HCT116 (cell line): Measurements from ENCODE around the gene ELFN1. TPM values are rescaled to one million over a fixed set of nuclear protein-coding genes. Genes with fewer than 3 reads are reported as not detected.

ENCODE experiments used
- ATAC-seq: fragments of 200-7000 bp; cut with Tn5 transposase; 2 replicates; pipeline ENCODE4 v1.9.1; 2020; ENCODE audit warnings: mild to moderate bottlenecking, moderate library complexity
- BruUV-seq: library from RNA; stranded (reverse); fragments of 400-500 nt; replicated peaks from 2 replicates; lab custom pipeline; 2021; lab: Mats Ljungman, UMichigan
- CTCF ChIA-PET: fragments of 300-600 bp; sonication (Branson Sonifier 250); formaldehyde crosslinking; loops from one replicate; lab custom pipeline; 2021; ENCODE audit warnings: antibody characterized with exemption; lab: Charles Lee
- POLR2A ChIA-PET: fragments of 300-600, 350-600 bp; sonication (Branson Sonifier 250); formaldehyde crosslinking; loops from one replicate; lab custom pipeline; 2021; ENCODE audit warnings: antibody characterized with exemption; lab: Charles Lee
- RAD21 ChIA-PET, 2 experiments: fragments of 300-600 bp; sonication (Branson Sonifier 250); formaldehyde crosslinking; loops; one replicate each; lab custom pipeline; 2023; ENCODE audit warnings: low total read pairs in 2 of 2; ENCODE audit not compliant: uncharacterized antibody in 2 of 2, unreplicated experiment in 2 of 2, low non-redundant PET in 1 of 2; lab: Charles Lee
- DNase-seq: peaks from one replicate; pipeline ENCODE4 v3.0.0-alpha.2; 2010; ENCODE audit warnings: low read depth, low spot score
- H2AFZ ChIP-seq: fragments of 200-600 bp; shearing (Covaris generic), sonication (generic); 2 replicates; pipeline ENCODE4 v1.6.1; 2017; ENCODE audit warnings: low read depth, mixed run types, mixed read lengths, antibody characterized with exemption, low read length; ENCODE audit not compliant: poor library complexity, severe bottlenecking
- H3K27ac ChIP-seq: 2 replicates; pipeline ENCODE4 v1.5.1; 2012; ENCODE audit warnings: low read depth, low read length
- H3K27me3 ChIP-seq: fragments of 200-600 bp; sonication (generic); 2 replicates; pipeline ENCODE4 v1.6.1; 2016; ENCODE audit warnings: mixed run types, low read length, mixed read lengths; ENCODE audit not compliant: insufficient read depth
- H3K36me3 ChIP-seq, 2 experiments: fragments of 200-500 bp in 1 of 2; fragments of 200-600 bp in 1 of 2; sonication (Bioruptor generic) in 1 of 2; sonication (generic) in 1 of 2; 2 replicates each; pipeline versions ENCODE4 v1.5.1 to v1.6.1; 2014 to 2016; ENCODE audit warnings: low read length in 2 of 2, inconsistent platforms in 1 of 2, mixed read lengths in 1 of 2, mixed run types in 1 of 2; ENCODE audit not compliant: insufficient read depth in 2 of 2, control insufficient read depth in 1 of 2
- H3K4me1 ChIP-seq, 2 experiments: fragments of 200-600 bp in 1 of 2; sonication (generic) in 1 of 2; 2 replicates each; pipeline versions ENCODE4 v1.5.1 to v1.6.1; 2012 to 2017; ENCODE audit warnings: low read length in 2 of 2, inconsistent platforms in 1 of 2, mild to moderate bottlenecking in 1 of 2, mixed read lengths in 1 of 2, mixed run types in 1 of 2, moderate library complexity in 1 of 2; ENCODE audit not compliant: insufficient read depth in 2 of 2, control insufficient read depth in 1 of 2
- H3K4me2 ChIP-seq: fragments of 200-600 bp; sonication (generic); 2 replicates; pipeline ENCODE4 v1.6.1; 2017; ENCODE audit warnings: mixed run types, low read length, mixed read lengths
- H3K4me3 ChIP-seq, 2 experiments: fragments of 200-600 bp in 1 of 2; sonication (generic) in 1 of 2; replicated peaks in 1 of 2; 2 replicates each; pipeline ENCODE4 v1.5.1; 2011 to 2016; ENCODE audit warnings: low read length in 2 of 2, control low read depth in 1 of 2, low read depth in 1 of 2, mild to moderate bottlenecking in 1 of 2, mixed read lengths in 1 of 2, mixed run types in 1 of 2
- H3K79me2 ChIP-seq: fragments of 200-600 bp; sonication (generic); 2 replicates; pipeline ENCODE4 v1.6.1; 2017; ENCODE audit warnings: mild to moderate bottlenecking, mixed run types, low read length, moderate library complexity, mixed read lengths; ENCODE audit not compliant: insufficient read depth
- H3K9ac ChIP-seq: fragments of 200-600 bp; sonication (generic); 2 replicates; pipeline ENCODE4 v1.6.1; 2016; ENCODE audit warnings: low read length, mixed read lengths
- H3K9me2 ChIP-seq: fragments of 200-600 bp; sonication (generic), shearing (Covaris generic); 2 replicates; pipeline ENCODE4 v1.6.1; 2017; ENCODE audit warnings: mixed run types, mild to moderate bottlenecking, moderate library complexity; ENCODE audit not compliant: insufficient read depth
- H3K9me3 ChIP-seq, 2 experiments: fragments of 200-500 bp in 1 of 2; fragments of 200-600 bp in 1 of 2; sonication (Bioruptor generic) in 1 of 2; sonication (generic) in 1 of 2; 2 replicates each; pipeline ENCODE4 v1.6.1; 2014 to 2017; ENCODE audit warnings: low read length in 2 of 2, mixed read lengths in 2 of 2, inconsistent platforms in 1 of 2, low read depth in 1 of 2, mild to moderate bottlenecking in 1 of 2, mixed run types in 1 of 2, moderate library complexity in 1 of 2; ENCODE audit not compliant: control insufficient read depth in 1 of 2, insufficient read depth in 1 of 2
- H4K20me1 ChIP-seq: fragments of 200-600 bp; sonication (generic), shearing (Covaris generic); 2 replicates; pipeline ENCODE4 v1.6.1; 2017; ENCODE audit warnings: mixed run types, mild to moderate bottlenecking, moderate library complexity; ENCODE audit not compliant: insufficient read depth
- POLR2A ChIP-seq: IDR thresholded peaks from 2 replicates; pipeline ENCODE4 v1.7.0; 2011; ENCODE audit warnings: borderline replicate concordance; ENCODE audit not compliant: insufficient read depth, insufficient read length; ENCODE audit errors: extremely low read depth
- RAD21 ChIP-seq: IDR thresholded peaks from 2 replicates; pipeline ENCODE4 v1.6.1; 2012; ENCODE audit warnings: low read depth, mild to moderate bottlenecking
- SIN3A ChIP-seq: IDR thresholded peaks from 2 replicates; pipeline ENCODE4 v1.6.1; 2012; ENCODE audit warnings: low read depth
- SP1 ChIP-seq: IDR thresholded peaks from 2 replicates; pipeline ENCODE4 v1.6.1; 2012; ENCODE audit warnings: low read depth
- SRF ChIP-seq: IDR thresholded peaks from 2 replicates; pipeline ENCODE4 v1.6.1; 2012; ENCODE audit warnings: low read depth
- intact Hi-C: fragments of 100-400 bp; cut with micrococcal nuclease; formaldehyde crosslinking; loops from 2 replicates; pipeline ENCODE4 v1.10.0; 2022
- total RNA-seq: library from RNA; stranded (reverse); gene quantifications from one replicate; pipeline ENCODE4 v1.2.1, GENCODE V29; 2021; ENCODE audit not compliant: unreplicated experiment

The ELFN1 gene
- total RNA-seq, 1 experiment from 2014 or later, result 4.4 TPM

DNA sequence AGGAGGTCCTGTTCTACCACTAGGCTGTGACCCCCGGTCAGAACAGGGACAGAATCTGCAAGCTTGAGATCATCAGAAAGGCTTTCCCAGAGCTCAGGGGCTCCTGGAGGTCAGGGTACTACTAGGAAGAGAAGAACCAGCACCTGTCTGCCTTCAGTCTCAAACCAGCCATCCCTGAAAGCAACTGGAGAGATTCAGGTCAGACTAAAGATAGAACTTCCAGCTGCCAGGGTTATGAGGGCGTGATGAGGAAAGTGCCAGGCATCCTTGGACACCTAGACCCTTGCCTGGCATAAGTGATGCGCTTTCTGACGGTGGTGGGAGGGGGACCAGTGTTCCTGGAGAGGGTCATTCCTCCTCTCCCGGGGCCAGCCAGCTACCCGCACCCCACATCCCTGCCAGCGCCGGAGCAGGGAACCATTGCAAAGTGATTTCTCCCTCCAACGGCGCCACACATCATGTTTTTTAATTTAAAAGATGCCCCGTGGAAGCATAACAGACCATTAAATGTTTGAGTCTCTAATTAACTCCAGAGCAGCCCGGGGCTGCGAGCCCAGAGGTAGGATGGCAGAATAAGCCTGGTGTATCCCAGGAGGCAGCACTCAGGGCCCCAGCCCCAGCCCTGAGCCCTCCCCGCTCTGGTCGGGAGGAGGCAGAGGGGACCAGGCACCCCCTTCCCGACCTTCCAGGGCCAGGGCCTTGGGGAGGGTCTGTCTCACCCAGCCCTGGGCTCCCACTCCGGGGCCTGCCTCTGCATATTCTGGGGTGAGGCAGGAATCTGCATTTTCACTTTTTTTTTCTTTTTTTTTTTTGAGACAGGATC is 64.0 kb downstream of the ELFN1 start:
- no peak overlapping the region for H3K4me3 ChIP-seq
- H2AFZ ChIP-seq, result no peak overlapping the region
- BruUV-seq, result no TSS peak
- intact Hi-C loops, result loop anchor here (10.0 kb wide), 1 partner anchor 159 kb away; the partner anchor contains the start of gene PSMG3
- ChIA-PET RAD21 (no interaction called here), POLR2A (no interaction called here), CTCF (no interaction called here)
- peak overlapping the region; percentile 17; the same call in 1 of the 2 replicates for H3K4me2 ChIP-seq
- no peak for ATAC-seq
- H3K36me3 ChIP-seq, result peaks cover 0 to 2% of the 10 kb centered on the region in 2 experiments; a peak in 1 of 4 replicates
- no peak overlapping the region for H3K27ac ChIP-seq
- no peak for DNase-seq
- H3K9me2 ChIP-seq, result no peaks in the 10 kb centered on the region
- TF ChIP-seq SP1 (no peak), POLR2A (peak; percentile 20), SRF (no peak)
- peaks cover 24% of the 10 kb centered on the region; the same call in 1 of the 2 replicates for H3K27me3 ChIP-seq
- peaks cover 2% of the 10 kb centered on the region; the same call in 1 of the 2 replicates for H3K79me2 ChIP-seq
- H4K20me1 ChIP-seq, result no peaks in the 10 kb centered on the region; the same call in 1 of the 2 replicates
- no peaks in the 10 kb centered on the region for H3K9me3 ChIP-seq
- peaks cover 5 to 10% of the 10 kb centered on the region in 2 experiments; a peak in 1 of 4 replicates for H3K4me1 ChIP-seq
- H3K9ac ChIP-seq, result no peak overlapping the region

DNA sequence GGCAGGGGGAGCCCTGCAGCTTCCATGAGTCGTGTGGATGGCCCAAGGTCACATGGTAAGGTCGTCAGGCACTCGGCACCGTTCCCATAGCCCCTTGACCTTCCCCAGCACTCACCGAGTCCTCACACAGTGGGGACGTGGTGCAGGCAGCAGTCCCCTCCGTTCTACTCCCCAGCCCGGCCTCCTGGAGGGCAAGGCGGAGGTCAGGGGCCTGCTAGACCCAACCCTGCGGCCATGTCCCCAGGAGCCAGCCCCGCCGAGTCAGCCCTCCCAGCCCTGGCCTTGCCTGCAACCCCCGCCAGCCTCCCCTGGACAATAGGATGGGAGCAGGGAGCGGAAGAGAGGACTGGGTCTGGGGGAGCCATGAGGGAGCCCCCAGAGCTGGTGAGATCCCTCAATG is 65.2 kb downstream of the ELFN1 start:
- H3K27ac ChIP-seq, result no peak overlapping the region
- H3K4me3 ChIP-seq, result no peak overlapping the region
- H3K4me1 ChIP-seq, result peaks cover 5 to 10% of the 10 kb centered on the region in 2 experiments; a peak in 1 of 4 replicates
- peaks cover 0 to 12% of the 10 kb centered on the region in 2 experiments; a peak in 1 of 4 replicates for H3K36me3 ChIP-seq
- ChIA-PET CTCF (no interaction called here), POLR2A (no interaction called here), RAD21 (no interaction called here)
- peaks cover 13% of the 10 kb centered on the region for H3K79me2 ChIP-seq
- 0 out of 2 replicates have a peak, but pooled peaks have one; percentile 3 for ATAC-seq
- no TSS peak for BruUV-seq
- H2AFZ ChIP-seq, result no peak overlapping the region
- H3K9ac ChIP-seq, result no peak overlapping the region
- H4K20me1 ChIP-seq, result no peaks in the 10 kb centered on the region; the same call in 1 of the 2 replicates
- peaks cover 24% of the 10 kb centered on the region; the same call in 1 of the 2 replicates for H3K27me3 ChIP-seq
- H3K9me3 ChIP-seq, result no peaks in the 10 kb centered on the region
- H3K9me2 ChIP-seq, result no peaks in the 10 kb centered on the region
- no peak overlapping the region for H3K4me2 ChIP-seq
- DNase-seq, result no peak
- intact Hi-C loops, result loop anchor here (10.0 kb wide), 1 partner anchor 160 kb away; the partner anchor contains the start of gene PSMG3
- no peak for TF ChIP-seq SIN3A
- peak; percentile 21 for TF ChIP-seq POLR2A
- no peak for TF ChIP-seq RAD21
